Omental fat pad (tissue), 4 donors: ENCODE results near the gene BMP8A. TPM values are rescaled to one million over a fixed set of nuclear protein-coding genes. Genes with fewer than 3 reads are reported as not detected.

ENCODE experiments used
- ATAC-seq: fragments of 150-250 bp; one replicate; pipeline ENCODE4 v1.9.1; 2016; ENCODE audit warnings: mild to moderate bottlenecking, moderate library complexity; ENCODE audit not compliant: low FRiP score
- DNase-seq: peaks from one replicate; pipeline ENCODE4 v3.0.0-alpha.2; 2019; ENCODE audit warnings: low spot score
- total RNA-seq, 4 donors: library from RNA; depleted of rRNA; stranded (reverse); fragments of >200 nt; gene quantifications; one replicate each; pipeline ENCODE4 v1.1.0, GENCODE V29; 2016
- TF ChIP-seq, protein P1 (sequence below), 3 donors: fragments of 450-650 bp; IDR thresholded peaks; one replicate each; pipeline ENCODE4 v1.5.1; 2016 to 2017; ENCODE audit warnings: antibody characterized with exemption in 3 of 3, mild to moderate bottlenecking in 3 of 3, moderate library complexity in 2 of 3

Gene BMP8A
- total RNA-seq, 4 donors from 2014 or later, result 2.0 TPM; not detected in 3

DNA sequence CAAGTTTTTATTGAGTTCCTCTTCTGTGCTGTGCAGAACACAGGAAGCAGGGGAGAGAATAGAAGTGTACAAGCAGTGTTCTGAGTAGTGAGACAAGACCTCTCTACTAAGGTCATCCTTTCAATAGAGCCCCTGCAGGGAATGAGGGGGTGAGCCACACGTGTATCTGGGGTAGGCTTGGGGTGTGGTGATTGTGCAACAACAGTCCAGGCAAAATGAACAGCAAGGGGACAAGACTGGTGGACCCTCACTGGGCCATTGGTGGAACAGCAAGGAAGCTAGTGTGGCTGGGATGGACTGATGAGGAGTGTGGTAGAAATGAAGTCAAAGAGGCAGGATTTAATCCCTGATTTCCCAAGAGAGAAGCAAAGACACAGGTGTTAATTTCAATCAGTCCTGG lies 8.2 kb upstream of the BMP8A start:
- TF ChIP-seq, protein P1, sequence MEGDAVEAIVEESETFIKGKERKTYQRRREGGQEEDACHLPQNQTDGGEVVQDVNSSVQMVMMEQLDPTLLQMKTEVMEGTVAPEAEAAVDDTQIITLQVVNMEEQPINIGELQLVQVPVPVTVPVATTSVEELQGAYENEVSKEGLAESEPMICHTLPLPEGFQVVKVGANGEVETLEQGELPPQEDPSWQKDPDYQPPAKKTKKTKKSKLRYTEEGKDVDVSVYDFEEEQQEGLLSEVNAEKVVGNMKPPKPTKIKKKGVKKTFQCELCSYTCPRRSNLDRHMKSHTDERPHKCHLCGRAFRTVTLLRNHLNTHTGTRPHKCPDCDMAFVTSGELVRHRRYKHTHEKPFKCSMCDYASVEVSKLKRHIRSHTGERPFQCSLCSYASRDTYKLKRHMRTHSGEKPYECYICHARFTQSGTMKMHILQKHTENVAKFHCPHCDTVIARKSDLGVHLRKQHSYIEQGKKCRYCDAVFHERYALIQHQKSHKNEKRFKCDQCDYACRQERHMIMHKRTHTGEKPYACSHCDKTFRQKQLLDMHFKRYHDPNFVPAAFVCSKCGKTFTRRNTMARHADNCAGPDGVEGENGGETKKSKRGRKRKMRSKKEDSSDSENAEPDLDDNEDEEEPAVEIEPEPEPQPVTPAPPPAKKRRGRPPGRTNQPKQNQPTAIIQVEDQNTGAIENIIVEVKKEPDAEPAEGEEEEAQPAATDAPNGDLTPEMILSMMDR (IDR thresholded peaks at IDR 0.05), result no peak
- ATAC-seq, result no peak
- DNase-seq, result no peak

DNA sequence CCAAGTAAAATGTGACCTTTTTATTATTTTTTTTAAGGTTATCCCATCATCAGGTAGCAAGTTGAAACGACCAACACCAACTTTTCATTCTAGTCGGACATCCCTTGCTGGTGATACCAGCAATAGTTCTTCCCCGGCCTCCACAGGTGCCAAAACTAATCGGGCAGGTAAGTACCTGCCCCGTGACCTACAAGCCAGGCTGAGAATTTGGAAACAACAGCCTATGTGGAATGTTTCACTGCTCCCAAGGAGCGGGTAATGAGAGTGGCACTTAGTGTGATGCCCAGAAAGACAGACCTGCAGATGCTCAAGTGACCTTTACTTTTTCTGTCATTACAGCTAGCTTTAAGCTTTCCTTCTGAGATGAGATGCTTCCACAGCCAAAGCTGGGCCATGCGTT lies 6.9 kb upstream of the BMP8A start:
- ATAC-seq (no peak), DNase-seq (no peak)
- TF ChIP-seq, protein P1 (IDR thresholded peaks at IDR 0.05), result no peak

DNA sequence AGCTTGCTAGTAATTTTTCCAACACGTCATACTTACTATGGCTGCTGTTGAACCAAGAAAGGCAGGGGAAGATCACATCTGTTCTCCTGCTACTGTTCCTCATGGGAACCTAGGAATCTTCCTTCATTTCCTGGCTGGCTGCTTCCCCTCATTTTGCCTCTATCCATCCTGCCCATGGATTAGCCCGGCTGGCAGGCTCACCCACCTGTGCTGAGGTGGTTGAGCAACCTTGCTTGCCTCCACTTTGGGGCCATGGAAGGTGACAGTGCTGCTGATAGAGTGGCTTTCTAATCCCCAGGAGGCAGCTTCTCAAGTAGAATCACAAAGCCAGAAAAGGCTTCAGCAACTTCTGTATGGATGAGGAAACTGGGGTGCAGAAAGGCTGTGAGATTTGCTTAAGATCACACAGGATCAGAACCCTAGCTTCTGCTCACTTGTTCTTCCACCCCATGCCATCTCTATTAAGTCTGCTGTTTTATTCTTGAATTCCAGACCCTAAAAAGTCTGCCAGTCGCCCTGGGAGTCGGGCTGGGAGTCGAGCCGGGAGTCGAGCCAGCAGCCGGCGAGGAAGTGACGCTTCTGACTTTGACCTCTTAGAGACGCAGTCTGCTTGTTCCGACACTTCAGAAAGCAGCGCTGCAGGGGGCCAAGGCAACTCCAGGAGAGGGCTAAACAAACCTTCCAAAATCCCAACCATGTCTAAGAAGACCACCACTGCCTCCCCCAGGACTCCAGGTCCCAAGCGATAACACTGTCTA lies 6.2 kb upstream of the BMP8A start:
- DNase-seq, result no peak
- peak; percentile 16 for ATAC-seq
- TF ChIP-seq, protein P1 (IDR thresholded peaks at IDR 0.05), result no peak

DNA sequence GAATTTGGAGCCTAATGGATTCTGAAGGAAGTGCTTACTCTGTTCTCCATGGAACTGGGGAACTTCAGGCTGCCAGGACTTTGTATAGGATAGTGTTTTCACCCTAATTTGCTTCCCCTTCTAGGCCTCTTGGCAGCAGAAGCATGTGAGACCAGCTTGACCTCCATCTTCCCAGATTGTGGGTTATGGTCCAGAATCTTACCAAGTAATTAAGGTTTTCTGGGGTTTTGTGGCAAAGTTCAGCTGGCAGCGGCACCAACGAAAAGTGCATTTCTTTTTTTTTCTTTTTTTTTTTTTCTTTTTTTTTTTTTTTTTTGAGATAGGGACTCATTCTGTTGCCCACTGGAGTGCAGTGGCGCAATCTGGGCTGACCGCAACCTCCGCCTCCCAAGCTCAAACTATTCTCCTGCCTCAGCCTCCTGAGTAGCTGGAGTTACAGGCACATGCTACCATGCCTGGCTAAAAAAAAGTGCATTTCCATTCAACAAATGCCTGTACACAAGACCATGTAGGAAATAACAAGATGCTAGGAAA lies 3.4 kb upstream of the BMP8A start:
- TF ChIP-seq, protein P1 (IDR thresholded peaks at IDR 0.05), result no peak
- ATAC-seq, result no peak
- no peak for DNase-seq

DNA sequence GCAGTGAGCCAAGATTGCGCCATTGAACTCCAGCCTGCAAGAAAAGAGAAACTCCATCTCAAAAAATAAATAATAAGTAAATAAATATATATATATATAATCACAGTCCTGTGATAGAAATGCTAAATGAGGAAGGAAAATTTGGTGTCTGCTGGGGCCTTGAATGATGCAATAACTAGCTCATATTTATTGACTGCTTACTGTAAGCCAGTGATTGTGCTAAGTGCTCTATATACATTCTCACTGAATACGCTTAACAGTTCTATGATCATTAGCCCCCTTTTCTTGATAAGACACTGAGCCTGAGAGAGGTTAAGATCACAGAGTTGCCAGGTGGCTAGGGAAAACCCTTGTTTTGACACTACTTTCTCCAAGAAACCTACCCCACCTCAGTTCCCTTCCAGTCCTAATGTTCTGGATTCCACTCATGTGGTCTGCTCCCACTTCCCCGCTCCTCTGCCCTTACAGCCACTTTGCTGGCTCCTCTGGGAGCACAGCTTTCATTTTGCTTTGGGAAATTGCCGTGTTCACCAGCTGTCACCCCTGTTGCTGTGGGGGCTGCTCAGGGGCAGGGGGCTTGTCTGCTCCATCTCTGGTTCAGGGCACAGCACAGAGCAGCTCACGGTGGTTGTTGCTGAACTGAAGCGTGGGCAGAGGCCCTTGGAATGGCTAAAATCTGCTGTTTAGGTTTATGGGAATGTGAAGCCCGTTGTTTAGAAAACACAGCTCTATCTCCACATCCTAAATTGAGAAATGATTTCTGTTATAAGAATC lies 2.5 kb upstream of the BMP8A start:
- TF ChIP-seq, protein P1 (IDR thresholded peaks at IDR 0.05), result no peak
- no peak for DNase-seq
- ATAC-seq, result no peak

DNA sequence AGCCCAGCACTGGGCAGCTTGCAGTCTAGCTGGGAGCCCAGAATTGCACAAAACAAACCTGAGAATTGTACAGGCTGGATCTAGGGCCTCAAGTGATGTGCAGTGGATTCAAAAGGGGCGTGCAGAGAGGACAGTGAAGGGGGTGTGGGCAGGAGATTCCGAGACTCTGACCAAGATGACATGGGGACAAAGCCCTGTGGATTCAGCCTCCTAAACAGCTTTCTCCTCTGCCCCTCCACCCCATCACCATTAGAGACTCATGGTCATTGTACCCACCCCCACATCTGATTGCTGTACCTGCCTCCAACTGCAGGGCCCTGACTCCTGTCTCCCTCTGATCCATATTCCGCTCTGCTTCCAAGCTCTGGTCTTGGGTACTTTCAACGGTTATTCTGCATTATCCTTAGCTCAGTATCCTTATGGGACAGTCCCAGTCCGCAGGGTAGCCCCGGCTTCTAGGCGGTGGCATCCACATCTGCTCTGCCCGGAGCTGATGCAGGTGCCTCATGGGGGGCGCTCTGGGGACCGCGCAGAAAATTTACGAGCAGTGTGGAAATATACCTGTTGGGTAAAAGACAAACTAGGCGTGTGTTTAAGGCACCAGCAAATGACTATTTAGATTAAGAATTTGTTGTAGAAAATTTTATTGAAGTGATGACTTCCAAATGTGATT lies 1.7 kb upstream of the BMP8A start:
- DNase-seq (no peak), ATAC-seq (no peak)
- TF ChIP-seq, protein P1 (IDR thresholded peaks at IDR 0.05), result no peak
